NCI-H2107 treated with DMSO at 0.1 percent for 48 hours (cell line): Measurements from ENCODE around the gene TMEM181.
"Not testable (repeated sequence)": the region's sequence is repeated elsewhere in the genome, so short reads cannot be mapped to it uniquely, and the experiment has no call there.

Experiments
- DNase-seq: peaks from one replicate; lab custom pipeline; 2025; ENCODE audit not compliant: unreplicated experiment; lab: John Stamatoyannopoulos, UW

Gene TMEM181

DNA sequence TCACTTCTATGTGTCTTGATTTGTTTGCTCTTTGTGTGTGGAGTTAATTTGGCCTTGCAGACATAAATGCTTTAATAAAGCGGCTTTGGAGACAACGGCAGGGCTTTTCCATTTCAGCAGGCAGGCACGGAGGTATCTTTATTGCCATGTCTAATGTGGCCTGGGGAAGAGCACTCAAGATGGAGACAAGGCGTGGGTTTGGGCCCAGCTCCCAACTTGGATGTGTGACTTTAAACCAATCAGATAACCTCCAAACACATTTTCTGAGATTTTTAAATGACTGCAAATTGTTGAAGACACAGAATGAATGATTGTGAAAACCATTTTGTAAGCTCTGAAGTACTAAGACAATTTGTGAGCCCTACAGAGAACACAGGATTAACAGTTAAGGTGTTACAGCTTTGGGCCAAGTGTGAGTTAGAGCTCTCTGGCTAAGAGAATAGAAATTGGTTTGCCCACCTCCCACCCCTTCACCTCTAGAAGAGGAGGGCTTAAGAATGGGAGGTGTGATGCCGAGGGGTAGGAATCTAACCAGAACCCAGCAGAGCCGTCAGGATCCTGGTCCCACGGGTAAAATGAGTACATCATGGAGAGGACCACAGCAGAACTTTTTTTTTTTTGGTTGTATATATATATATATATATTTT is 75.7 kb downstream of the TMEM181 start:
- no peak for DNase-seq

DNA sequence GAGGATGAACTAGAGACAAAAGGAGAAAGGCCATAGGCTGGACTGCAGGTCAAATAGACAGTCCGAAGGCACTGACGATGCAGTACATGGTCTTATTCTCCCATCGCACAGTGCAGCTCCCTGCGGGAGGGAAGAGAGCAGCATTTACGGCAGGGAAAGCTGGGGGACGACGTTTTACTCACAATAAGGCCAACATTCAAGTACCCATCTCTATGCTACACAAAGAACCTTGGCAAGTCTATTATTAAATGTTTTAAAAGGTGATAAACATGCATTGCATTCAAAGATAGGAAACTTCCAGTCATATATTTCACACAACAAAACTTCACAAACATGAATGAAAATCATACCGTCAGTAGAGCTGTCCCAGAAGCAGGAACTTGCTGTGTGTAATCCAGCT is 76.9 kb downstream of the TMEM181 start:
- no peak for DNase-seq

DNA sequence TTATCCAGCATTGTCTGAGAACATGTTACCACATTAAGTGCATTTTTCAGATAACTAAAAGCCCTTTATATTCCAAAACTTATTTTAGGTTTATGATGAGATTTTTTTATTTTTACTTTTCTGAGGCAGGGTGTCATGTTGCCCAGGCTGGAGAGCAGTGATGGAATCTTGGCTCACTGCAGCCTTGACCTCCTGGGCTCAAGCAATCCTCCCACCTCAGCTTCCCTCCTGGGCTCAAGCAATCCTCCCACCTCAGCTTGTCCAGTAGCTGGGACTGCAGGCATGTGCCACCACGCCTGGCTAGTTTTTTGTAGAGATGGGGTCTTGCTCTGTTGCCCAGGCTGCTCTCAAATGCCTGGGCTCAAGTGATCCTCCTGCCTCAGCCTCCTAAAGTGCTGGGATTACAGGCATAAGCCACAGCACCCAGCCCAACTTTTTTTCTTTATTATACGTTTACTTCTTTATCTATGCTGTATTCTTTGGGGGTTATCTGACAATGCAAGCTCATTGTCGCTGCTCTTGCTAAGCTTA is 78.5 kb downstream of the TMEM181 start:
- no peak for DNase-seq

DNA sequence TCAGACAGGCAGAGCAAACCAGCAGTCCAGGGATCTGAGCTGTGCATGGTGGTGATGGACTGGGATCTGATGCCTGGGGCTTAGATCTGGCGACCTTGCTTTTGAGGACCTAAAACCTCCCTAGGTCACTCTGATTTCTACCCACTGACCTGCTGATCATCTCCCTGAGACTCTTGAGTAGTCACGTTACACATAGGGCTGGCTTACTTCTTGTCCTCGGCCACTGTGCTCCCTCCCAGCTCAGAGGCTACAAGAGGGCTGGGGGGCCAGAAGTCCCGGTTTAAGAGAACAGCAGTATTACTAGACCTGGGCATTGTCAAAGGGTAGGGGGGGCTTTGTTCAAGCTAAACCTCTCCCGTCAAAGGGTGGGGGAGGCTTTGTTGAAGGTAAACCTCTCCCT is 79.2 kb downstream of the TMEM181 start:
- DNase-seq: no peak

DNA sequence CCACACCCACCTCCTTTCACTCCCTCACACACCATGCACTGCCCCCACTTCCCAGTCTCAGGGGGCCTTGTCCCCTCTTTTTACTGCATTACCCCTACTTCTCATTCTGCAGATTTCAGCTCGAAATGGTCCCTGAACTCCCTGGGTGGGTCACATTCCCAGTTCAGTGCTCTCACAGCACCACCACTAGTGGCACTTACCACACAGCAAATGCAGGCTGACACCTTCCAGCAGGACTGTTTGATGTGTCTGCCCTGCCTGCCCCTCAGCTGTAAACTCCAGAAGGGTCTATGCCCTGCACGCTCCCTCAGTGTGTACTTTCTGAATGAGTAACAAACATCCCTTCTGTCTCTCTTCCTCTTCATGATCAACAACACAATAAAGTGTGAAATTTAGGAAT is 80.6 kb downstream of the TMEM181 start:
- DNase-seq: no peak

DNA sequence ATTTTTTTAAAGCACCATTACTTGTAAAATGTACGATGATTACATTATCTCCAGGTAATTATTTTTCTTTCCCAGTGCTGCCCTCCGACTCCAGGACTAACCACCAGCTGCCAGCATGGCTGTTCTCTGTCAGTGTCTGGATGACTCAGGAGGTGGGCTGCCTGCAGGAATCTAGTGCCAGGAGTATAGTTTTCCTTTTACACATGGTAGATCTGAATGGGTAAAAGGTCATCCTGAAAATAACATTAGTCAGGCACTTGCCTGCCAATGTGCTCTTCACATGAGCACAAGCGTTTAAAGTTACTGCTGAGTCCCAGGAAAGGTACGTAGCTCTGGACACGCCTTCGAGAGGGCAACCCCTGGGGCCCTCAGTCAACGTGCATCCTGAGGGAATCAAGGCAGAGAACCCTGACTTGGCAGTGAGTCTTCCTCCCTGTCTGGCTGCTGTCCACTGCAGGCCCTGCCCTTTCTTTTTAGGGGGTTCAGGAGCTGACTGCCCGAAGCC is 82.3 kb downstream of the TMEM181 start:
- no peak for DNase-seq

DNA sequence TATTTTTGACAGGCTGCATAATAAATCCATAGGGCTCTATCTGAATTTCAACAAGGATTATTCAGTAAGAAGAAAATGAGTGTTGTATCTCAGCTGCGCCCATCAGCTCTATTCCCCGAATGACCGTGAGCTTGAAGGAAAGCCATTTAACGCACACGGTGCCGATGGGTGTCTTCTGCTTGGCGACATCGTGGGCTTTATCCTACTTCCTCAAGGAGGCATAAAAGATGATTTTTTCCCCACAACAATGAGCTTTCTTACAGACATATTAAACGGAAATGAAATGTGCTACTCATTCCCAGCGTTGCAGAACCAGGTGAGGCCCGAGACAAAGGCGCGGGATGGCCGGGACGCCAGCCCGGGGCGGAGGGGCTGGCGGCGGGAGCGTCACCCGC is 83.9 kb downstream of the TMEM181 start:
- no peak for DNase-seq

DNA sequence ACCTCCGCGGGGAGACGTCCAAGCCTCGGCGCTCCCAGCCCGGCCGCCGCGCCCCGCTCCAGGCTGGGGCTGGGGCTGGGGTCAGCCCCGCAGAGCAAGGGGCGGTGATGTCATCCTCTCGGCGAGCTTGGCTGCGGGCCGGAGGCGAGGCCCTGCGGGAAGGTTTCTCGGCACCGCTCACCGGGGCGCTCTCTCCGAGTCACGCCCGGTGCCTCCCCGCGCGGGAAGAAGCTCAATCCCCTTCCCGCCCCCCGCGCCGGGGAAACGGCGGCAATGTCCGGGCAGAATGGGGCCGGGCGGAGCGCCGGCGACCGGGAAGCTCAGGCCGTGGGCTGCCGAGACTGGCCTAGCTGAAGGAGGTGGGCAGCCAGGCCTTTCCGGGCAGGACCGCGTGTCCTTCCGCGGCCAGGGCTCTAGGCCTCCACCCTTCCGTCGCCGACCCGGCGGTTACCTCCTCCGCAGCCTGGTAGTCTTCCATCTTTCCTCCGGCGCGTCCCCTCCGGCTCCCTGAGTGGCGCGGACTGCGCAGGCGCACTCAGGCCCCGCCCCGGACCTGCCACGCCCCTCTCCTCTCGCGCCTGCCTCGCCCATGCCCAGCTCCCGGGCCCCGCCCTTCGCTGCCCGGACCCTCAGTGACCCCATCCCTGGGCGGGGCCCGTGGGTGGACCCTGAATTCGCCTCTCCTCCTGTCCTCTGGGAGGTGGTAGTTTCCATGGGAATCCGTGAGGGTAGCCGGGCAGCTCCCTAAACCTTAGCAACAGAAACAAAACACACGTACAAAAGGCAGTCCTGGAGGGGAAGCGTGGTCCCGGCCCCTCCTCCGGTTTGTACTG is 84.6 kb downstream of the TMEM181 start, which contains the start of gene DYNLT1:
Gene DYNLT1, minus strand, starts transcription at position 513 of the 833 bp plus-strand sequence. Its CDS starts 35 bp downstream, at position 478.
- peak; percentile 94 for DNase-seq

DNA sequence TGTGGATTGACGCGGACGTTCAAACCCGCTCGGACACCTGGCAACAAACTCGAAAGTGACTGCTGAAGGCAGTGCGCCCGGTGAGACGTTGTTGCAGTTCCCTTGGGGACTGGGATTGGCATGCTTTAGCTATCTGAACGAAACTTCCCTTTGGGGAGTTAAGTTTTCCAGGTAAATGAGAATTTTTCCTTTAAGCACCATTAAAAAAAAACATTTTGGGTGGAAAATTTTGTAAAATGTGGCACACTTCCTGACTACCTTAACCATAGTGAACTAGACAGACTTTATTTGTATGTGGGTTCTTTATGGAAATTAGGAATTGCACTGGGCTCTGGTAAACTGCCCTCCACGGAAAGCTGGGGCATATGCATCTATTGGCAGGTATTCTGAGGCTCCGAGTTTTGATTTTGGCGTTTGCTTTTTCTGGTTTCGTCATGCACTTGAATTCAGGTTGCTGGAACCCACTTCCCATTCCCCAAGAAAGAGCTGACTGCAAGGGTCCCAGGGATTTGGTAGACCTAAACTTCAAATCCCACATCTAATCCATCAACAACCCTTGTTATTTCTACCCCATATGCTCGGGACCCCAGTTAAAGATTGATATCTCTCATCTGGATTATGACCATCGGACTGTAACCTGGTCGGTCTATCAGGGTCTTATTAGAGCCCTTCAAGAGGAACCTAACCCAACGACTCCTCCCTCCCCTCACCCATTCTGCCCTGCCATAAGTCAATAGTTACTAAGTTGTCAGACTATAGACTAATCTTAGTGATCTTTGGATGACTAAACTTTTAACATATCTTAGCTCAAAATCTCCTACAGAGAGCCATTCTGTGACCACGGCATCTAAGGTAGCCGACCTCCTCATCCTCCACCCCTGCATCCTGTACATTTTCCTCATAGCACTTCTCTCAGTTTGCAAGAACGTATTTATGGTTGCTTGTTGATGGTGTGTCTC is 85.5 kb downstream of the TMEM181 start:
- no peak for DNase-seq

DNA sequence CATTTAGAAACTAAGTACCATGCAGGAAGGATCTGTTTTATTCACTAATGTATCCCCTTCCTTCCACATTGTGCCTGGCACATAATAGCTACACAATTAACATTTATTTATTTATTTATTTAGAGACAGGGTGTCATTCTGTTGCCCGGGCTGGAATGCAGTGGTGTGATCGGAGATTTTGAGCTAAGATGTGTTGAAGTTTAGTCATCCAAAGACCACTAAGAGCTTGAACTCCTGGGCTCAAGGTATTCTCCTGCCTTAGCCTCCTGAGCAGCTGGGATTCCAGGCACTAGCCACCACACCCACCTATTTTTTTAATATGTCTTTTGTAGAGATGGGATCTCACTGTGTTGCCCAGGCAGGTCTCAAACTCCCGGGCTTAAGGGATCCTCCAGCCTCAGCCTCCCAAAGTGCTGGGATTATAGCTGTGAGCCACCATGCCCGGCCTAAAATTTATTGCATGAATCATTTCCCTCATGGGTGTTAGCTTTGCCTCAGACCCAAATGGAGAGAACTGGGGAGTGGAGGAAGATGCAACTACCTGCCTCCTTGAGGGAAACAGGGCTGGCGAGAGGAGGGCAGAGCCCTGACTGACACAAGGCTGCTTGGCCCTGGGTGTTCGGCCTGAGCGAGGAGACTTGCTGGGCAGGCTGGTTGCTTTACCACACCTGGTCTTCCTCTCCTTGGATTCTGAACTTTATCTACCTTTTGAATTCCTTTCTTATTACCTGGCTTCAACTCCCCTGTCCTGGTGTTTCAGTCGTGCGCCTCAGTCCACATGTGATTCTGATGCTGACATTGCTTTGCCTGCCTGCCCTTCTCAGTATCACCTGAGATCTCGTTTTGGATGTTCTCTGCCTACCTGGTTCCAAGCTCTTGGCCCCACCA is 86.4 kb downstream of the TMEM181 start:
- DNase-seq: no peak

DNA sequence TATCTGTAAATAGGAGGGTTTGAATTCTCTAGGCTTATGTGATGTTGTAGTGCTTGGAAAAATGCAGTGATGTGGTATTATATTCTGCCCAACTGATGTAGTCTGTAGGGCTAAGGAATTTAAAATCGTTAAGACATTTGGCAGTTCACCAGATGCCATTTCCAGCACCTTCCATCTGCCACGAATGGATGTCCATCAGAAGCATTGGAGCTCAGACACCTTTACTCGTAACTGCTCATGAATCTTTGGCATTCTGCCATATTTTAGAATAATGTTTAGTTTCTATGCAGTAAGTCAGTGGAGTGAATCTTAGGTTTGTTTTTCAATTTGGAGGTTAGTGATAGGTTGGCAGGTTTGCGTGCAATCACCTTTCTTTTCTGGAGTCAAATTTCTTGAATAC is 87.6 kb downstream of the TMEM181 start:
- no peak for DNase-seq

DNA sequence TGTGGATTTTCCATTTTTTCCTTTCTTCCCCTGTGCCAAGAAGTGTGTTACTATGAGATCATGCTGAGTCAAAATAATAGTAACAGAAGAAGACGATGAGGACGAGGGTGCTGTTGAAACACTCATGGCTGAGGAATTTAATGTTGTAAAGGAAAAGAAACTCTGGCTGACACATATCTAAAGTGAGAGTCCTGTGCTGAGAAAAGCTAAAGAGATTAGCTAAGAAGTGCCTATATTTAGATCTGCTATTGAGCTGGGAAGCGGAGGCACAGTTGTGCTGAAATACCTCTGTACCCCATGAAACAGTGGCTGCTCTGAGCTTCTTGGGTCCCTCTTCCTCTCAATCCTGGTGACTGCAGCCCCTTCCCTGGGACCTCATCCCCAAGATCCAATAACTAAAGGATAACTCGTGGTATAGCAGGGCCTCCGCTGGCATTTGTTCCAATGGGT is 88.8 kb downstream of the TMEM181 start:
- DNase-seq: no peak

DNA sequence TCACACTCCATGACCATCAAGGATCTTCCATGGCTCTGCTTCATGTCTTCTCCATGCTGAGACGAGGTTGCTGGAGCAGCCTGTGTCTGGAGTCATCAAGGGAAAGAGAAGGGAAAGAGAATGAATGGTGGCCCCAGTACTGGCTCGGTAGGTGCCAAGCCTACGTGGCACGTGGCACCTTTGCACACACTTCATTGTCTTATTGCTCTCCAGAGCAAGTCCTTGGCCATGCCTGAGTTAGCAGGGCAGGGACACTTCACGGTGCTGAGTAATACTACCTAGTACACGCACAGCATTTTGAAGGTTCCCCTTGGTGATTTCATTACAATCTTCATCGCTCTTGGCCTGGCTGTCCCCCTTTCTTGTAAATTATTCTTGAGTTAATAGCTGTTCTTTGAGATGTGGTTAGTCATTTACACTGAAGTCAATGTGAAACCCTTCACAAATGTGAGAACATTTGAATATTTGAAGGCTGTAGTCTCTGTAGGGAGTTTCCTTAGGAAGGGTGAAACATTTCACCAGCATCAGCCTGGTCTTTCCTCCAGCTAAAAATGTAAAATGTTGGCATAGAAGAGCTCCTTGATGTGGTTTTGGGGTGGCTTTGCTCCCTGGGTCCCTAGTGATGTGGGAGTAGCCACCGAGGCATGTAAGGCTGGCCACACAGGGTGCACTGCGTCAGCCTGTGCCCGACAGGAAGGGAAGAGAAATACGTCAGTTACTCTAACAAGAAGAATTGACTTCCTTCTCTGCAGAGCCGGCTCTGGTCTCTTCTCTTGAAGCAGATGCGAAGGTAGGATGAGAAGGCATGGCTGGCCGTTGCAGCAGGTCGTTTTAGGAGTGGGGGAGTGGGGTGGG is 89.6 kb downstream of the TMEM181 start, which contains the start of gene SYTL3:
Gene SYTL3, plus strand, starts transcription at position 766 of the 855 bp plus-strand sequence. CDS start 13,215 bp downstream, outside the sequence.
- DNase-seq: no peak

DNA sequence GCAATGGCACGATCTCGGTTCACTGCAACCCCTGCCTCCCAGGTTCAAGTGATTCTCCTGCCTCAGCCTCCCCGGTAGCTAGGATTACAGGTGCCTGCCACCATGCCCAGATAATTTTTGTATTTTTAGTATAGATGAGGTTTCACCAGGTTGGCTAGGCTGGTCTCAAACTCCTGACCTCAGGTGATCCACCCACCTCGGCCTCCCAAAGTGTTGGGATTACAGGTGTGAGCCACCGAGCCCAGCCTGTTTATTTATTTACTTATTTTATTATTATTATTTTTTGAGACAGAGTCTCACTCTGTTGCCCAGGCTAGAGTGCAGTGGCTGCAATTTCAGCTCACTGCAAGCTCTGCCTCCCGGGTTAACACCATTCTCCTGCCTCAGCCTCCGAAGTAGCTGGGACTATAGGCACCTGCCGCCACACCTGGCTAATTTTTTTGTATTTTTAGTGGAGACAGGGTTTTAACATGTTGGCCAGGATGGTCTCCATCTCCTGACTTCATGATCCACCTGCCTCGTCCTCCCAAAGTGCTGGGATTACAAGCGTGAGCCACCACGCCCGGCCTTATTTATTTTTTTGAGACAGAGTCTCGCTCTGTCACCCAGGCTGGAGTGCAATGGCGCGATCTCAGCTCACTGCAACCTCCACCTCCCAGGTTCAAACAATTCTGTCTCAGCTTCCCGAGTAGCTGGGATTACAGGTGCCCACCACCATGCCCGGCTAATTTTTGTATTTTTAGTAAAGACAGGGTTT is 92.3 kb downstream of the TMEM181 start:
- DNase-seq: not testable (repeated sequence)

DNA sequence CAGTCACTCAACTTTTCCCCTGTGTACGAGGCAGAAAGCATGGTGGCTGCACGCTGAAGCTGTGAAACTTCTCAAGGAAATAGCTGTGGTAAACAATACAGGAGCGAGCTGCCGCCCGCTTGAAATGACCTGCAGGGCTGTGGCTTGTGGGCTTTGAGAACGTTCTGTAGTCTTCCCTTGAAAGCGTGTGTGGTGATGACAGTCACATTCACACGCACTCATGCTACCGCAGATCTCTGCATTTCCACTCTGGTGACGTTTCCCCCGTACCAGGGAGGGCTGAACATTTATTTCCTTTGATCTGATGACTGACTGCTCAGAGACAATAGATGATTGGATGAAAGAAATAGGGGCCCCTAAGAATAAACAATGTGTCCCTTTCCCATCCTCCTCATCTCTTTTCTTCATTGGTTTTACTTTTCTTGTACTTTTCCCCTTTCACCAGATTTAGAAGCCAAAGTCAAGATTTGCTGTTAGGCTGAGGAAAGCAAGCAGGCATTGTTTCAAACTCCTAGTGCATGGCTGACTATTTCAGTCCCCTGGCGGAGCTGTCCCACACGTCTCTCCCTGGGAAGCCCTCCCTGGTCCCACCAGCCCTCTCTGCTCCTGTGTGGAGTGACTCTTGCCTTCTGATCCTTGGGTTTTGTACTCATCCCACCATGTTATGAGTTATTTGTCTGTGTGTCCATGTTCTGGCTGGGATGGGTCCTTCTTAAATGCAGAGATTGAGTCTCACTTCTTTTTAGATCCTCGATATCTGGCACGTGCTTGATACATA is 93.9 kb downstream of the TMEM181 start:
- no peak for DNase-seq

DNA sequence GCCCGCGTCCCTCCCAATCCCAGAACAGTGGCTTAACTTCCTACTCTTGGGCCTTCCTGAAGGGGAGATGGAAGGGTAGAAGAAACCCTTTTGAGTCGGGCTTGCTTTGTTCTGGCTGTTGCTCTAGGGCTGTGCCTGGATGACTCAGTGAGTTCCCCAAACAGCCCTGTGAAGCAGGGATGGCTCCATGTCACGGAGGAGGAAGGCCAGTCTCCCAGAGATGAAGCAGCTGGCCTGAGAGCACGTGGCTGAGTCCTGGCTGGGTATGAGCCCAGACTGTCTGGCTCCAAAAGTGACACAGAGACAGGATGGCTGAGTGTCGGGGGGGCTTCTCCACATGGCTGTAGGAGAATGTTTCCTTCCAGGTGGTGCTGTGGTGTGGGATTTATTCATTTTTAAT is 94.6 kb downstream of the TMEM181 start:
- DNase-seq: no peak

DNA sequence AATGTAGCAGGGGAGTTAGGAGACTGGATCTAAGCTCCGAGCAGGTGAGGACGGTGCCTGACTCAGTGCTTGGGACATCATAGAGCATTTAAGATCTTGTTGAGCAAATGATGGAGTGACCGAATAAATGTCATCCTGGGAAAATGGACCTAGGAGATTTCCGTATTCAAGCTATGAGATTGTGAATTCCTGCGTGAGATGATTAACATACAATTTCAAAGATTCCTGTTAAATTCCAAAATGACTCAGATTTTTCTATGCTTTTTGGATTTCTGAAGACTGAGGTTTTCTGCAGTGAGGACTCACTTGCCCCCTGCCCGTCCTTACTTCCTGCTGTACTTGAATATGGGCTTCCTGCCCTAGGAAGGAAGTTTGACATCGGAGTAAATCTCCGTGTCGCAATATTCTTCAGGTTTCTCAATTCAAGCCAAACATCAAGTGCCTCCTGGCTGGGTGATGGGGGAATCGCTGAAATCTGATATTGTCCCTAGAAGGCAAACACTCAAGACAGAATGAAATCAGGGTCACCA is 95.1 kb downstream of the TMEM181 start:
- DNase-seq: no peak
